H1 (cell line): ENCODE results near the gene POLR3F. TPM values are rescaled to one million over a fixed set of nuclear protein-coding genes. Genes with fewer than 3 reads are reported as not detected.

Experiments
- BACH1 ChIP-seq: IDR thresholded peaks from 2 replicates; pipeline ENCODE4 v1.6.1; 2012; ENCODE audit warnings: low read length, improper control_type of control experiment
- BRCA1 ChIP-seq: IDR thresholded peaks from 2 replicates; pipeline ENCODE4 v1.6.1; 2012; ENCODE audit warnings: low read depth, low read length, improper control_type of control experiment
- CBX8 ChIP-seq: fragments of 300-800, 300-1000 bp; sonication (generic); IDR thresholded peaks from 2 replicates; pipeline ENCODE4 v1.7.1; 2016; ENCODE audit warnings: low read depth, low read length, borderline replicate concordance
- FOSL1 ChIP-seq: IDR thresholded peaks from 2 replicates; pipeline ENCODE4 v1.6.1; 2011; ENCODE audit warnings: mild to moderate bottlenecking, low read depth, low read length, moderate library complexity; ENCODE audit not compliant: insufficient read depth
- KDM1A ChIP-seq: fragments of 200-600, 300-600 bp; sonication (generic); IDR thresholded peaks from 2 replicates; pipeline ENCODE4 v1.7.1; 2016; ENCODE audit warnings: mild to moderate bottlenecking, low read length, borderline replicate concordance
- SIN3A ChIP-seq, 2 experiments: IDR thresholded peaks in 1 of 2; conservative IDR thresholded peaks in 1 of 2; 2 replicates each; pipeline ENCODE4 v1.6.1; 2011 to 2012; ENCODE audit warnings: low read length in 2 of 2, improper control_type of control experiment in 1 of 2, low read depth in 1 of 2, mild to moderate bottlenecking in 1 of 2
- SIX5 ChIP-seq: IDR thresholded peaks from 2 replicates; pipeline ENCODE4 v1.6.1; 2011; ENCODE audit warnings: mild to moderate bottlenecking, low read depth, low read length
- SP1 ChIP-seq: IDR thresholded peaks from 2 replicates; pipeline ENCODE4 v1.6.1; 2011; ENCODE audit warnings: low read depth, low read length
- SP4 ChIP-seq: IDR thresholded peaks from 2 replicates; pipeline ENCODE4 v1.6.1; 2012; ENCODE audit warnings: low read length, inconsistent platforms
- TEAD4 ChIP-seq: IDR thresholded peaks from 2 replicates; pipeline ENCODE4 v1.6.1; 2012; ENCODE audit warnings: low read depth, low read length, inconsistent platforms, mixed read lengths
- ZNF274 ChIP-seq: IDR thresholded peaks from 2 replicates; pipeline ENCODE4 v1.7.0; 2012; ENCODE audit warnings: low read length, borderline replicate concordance; ENCODE audit errors: extremely low read depth
- polyA plus RNA-seq, 7 experiments: library from polyadenylated mRNA; depleted of rRNA in 3 of 7; stranded (reverse) in 5 of 7; unstranded in 2 of 7; fragments of >200 nt in 5 of 7; fragments of 200-250 nt in 2 of 7; gene quantifications; 1 replicate in 5 of 7; 2 replicates in 1 of 7; 4 replicates in 1 of 7; pipeline versions ENCODE4 v1.2.1 to v1.2.3, GENCODE V29; 2011 to 2013; ENCODE audit warnings: missing spikeins in 2 of 7, mixed read lengths in 2 of 7
- total RNA-seq: library from RNA; stranded (reverse); fragmentation: NEBNext Ultra II Directional; extraction: Animal tissue kit (Norgen Biotek cat#: 25700); gene quantifications from 2 replicates; pipeline ENCODE4 v1.2.1, GENCODE V29; 2021
- TF ChIP-seq, protein P1 (sequence below): fragments of 300-600 bp; sonication (generic); IDR thresholded peaks from 2 replicates; pipeline ENCODE4 v1.7.1; 2012; ENCODE audit warnings: low read length, moderate library complexity, mild to moderate bottlenecking, inconsistent platforms; ENCODE audit not compliant: insufficient replicate concordance

POLR3F gene
- total and polyA plus RNA-seq, 2 of the 8 experiments (the other 6 are each of a cell fraction or from before 2014, with no cell fraction given): 5.7 to 14.0 TPM

DNA sequence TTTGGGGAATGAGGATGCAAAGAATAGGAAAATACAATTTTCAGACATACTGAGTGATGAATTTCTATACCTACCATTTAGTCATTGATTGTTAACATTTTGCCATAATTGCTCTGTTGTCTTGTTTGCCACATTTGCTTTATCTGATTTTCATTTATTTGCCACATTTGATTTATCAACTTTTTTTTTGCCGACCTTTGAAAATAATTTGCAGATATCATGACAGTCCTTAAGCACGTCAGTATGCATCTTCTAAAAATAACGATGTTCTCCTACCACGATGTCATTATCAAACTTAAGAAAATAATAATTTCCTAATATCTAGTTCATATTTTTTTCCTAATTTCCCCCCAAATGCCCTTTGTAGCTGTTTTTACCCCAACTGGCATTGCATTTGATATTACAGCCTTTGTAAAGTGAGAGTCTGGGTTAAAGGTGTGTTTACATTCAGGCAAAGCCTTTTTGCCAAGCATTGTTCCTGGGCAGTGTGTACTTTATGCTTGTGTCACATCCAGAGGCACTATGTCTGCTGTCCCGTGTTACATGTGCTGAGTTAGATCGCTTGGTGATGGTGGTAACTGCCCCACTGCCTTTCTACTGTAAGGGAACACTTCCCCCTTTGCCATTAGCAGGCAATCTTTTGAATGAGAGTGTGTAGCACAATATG is 66.9 kb downstream of the POLR3F start (continued):
- TF ChIP-seq, protein P1, sequence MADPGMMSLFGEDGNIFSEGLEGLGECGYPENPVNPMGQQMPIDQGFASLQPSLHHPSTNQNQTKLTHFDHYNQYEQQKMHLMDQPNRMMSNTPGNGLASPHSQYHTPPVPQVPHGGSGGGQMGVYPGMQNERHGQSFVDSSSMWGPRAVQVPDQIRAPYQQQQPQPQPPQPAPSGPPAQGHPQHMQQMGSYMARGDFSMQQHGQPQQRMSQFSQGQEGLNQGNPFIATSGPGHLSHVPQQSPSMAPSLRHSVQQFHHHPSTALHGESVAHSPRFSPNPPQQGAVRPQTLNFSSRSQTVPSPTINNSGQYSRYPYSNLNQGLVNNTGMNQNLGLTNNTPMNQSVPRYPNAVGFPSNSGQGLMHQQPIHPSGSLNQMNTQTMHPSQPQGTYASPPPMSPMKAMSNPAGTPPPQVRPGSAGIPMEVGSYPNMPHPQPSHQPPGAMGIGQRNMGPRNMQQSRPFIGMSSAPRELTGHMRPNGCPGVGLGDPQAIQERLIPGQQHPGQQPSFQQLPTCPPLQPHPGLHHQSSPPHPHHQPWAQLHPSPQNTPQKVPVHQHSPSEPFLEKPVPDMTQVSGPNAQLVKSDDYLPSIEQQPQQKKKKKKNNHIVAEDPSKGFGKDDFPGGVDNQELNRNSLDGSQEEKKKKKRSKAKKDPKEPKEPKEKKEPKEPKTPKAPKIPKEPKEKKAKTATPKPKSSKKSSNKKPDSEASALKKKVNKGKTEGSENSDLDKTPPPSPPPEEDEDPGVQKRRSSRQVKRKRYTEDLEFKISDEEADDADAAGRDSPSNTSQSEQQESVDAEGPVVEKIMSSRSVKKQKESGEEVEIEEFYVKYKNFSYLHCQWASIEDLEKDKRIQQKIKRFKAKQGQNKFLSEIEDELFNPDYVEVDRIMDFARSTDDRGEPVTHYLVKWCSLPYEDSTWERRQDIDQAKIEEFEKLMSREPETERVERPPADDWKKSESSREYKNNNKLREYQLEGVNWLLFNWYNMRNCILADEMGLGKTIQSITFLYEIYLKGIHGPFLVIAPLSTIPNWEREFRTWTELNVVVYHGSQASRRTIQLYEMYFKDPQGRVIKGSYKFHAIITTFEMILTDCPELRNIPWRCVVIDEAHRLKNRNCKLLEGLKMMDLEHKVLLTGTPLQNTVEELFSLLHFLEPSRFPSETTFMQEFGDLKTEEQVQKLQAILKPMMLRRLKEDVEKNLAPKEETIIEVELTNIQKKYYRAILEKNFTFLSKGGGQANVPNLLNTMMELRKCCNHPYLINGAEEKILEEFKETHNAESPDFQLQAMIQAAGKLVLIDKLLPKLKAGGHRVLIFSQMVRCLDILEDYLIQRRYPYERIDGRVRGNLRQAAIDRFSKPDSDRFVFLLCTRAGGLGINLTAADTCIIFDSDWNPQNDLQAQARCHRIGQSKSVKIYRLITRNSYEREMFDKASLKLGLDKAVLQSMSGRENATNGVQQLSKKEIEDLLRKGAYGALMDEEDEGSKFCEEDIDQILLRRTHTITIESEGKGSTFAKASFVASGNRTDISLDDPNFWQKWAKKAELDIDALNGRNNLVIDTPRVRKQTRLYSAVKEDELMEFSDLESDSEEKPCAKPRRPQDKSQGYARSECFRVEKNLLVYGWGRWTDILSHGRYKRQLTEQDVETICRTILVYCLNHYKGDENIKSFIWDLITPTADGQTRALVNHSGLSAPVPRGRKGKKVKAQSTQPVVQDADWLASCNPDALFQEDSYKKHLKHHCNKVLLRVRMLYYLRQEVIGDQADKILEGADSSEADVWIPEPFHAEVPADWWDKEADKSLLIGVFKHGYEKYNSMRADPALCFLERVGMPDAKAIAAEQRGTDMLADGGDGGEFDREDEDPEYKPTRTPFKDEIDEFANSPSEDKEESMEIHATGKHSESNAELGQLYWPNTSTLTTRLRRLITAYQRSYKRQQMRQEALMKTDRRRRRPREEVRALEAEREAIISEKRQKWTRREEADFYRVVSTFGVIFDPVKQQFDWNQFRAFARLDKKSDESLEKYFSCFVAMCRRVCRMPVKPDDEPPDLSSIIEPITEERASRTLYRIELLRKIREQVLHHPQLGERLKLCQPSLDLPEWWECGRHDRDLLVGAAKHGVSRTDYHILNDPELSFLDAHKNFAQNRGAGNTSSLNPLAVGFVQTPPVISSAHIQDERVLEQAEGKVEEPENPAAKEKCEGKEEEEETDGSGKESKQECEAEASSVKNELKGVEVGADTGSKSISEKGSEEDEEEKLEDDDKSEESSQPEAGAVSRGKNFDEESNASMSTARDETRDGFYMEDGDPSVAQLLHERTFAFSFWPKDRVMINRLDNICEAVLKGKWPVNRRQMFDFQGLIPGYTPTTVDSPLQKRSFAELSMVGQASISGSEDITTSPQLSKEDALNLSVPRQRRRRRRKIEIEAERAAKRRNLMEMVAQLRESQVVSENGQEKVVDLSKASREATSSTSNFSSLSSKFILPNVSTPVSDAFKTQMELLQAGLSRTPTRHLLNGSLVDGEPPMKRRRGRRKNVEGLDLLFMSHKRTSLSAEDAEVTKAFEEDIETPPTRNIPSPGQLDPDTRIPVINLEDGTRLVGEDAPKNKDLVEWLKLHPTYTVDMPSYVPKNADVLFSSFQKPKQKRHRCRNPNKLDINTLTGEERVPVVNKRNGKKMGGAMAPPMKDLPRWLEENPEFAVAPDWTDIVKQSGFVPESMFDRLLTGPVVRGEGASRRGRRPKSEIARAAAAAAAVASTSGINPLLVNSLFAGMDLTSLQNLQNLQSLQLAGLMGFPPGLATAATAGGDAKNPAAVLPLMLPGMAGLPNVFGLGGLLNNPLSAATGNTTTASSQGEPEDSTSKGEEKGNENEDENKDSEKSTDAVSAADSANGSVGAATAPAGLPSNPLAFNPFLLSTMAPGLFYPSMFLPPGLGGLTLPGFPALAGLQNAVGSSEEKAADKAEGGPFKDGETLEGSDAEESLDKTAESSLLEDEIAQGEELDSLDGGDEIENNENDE: no peak
- TF ChIP-seq CBX8: no peak
- no peak for TF ChIP-seq SP1
- TF ChIP-seq TEAD4: no peak
- TF ChIP-seq BRCA1: no peak
- no peak for TF ChIP-seq SIX5
- TF ChIP-seq FOSL1: no peak
- TF ChIP-seq KDM1A: no peak
- TF ChIP-seq SP4: no peak
- no peak for TF ChIP-seq BACH1
- no peak for TF ChIP-seq ZNF274
- TF ChIP-seq SIN3A (conservative IDR thresholded peaks at IDR 0.05 in 1 of 2, IDR thresholded peaks at IDR 0.05 in 1 of 2; ENCODE audit: low read depth in 1 of 2, low read length in 2 of 2): no peak
